ENCODE measurements around the gene ANTXR1.

Gene ANTXR1

GRCh38 chr2:69204654-69205053 lies 191.7 kb downstream of the ANTXR1 start:
- no peak for DNase-seq

GRCh38 chr2:69205076-69205475 lies 192.1 kb downstream of the ANTXR1 start:
- DNase-seq, result no peak

GRCh38 chr2:69205491-69205890 lies 192.5 kb downstream of the ANTXR1 start:
- no peak for DNase-seq

GRCh38 chr2:69208023-69208595 lies 195.1 kb downstream of the ANTXR1 start:
- no peak for DNase-seq

- no peak for DNase-seq
Observed at GRCh38 chr2:69209482-69209881, 196.5 kb downstream of the ANTXR1 start.

- no peak for DNase-seq
Observed at GRCh38 chr2:69210385-69210784, 197.4 kb downstream of the ANTXR1 start.

- no peak for DNase-seq
Observed at GRCh38 chr2:69211048-69211447, 198.1 kb downstream of the ANTXR1 start.

- DNase-seq, result no peak
Observed at GRCh38 chr2:69211686-69212085, 198.7 kb downstream of the ANTXR1 start.

GRCh38 chr2:69212238-69213028 lies 199.5 kb downstream of the ANTXR1 start:
- no peak for DNase-seq

GRCh38 chr2:69213201-69213600 lies 200.2 kb downstream of the ANTXR1 start:
- no peak for DNase-seq

- DNase-seq, result no peak
Observed at GRCh38 chr2:69213782-69214181, 200.8 kb downstream of the ANTXR1 start.

- peak in 1 of 56 donors; percentile 9 for DNase-seq
Observed at GRCh38 chr2:69214898-69215297, 201.9 kb downstream of the ANTXR1 start.

GRCh38 chr2:69216535-69217332 lies 203.8 kb downstream of the ANTXR1 start:
- no peak for DNase-seq

GRCh38 chr2:69217333-69218080 lies 204.5 kb downstream of the ANTXR1 start:
- DNase-seq, result no peak

- no peak for DNase-seq
Observed at GRCh38 chr2:69221512-69221911, 208.5 kb downstream of the ANTXR1 start.

- no peak for DNase-seq
Observed at GRCh38 chr2:69221960-69222751, 209.2 kb downstream of the ANTXR1 start.

GRCh38 chr2:69222953-69223658 lies 210.1 kb downstream of the ANTXR1 start:
- no peak for DNase-seq

- DNase-seq, result no peak
Observed at GRCh38 chr2:69223759-69224511, 211.0 kb downstream of the ANTXR1 start.

- DNase-seq, result no peak
Observed at GRCh38 chr2:69224512-69224837, 211.5 kb downstream of the ANTXR1 start.
